Neural progenitor cell (in vitro differentiated cells): ENCODE results near the gene TEKTIP1. TPM values are rescaled to one million over a fixed set of nuclear protein-coding genes. Genes with fewer than 3 reads are reported as not detected.

Experiments used
- DNase-seq: peaks from one replicate; pipeline ENCODE4 v3.0.0-alpha.2; 2016; ENCODE audit warnings: low spot score
- H2AFZ ChIP-seq: fragments of 200-600 bp; sonication (generic); replicated peaks from 2 replicates; pipeline ENCODE4 v1.6.1; 2016; ENCODE audit warnings: antibody characterized with exemption
- H3F3A ChIP-seq: fragments of 200-600 bp; sonication (generic); 2 replicates; pipeline ENCODE4 v1.6.1; 2016; ENCODE audit warnings: antibody characterized with exemption, low read depth
- H3K27ac ChIP-seq: fragments of 200-600 bp; sonication (generic); 2 replicates; pipeline ENCODE4 v1.5.1; 2016; ENCODE audit warnings: mild to moderate bottlenecking
- H3K27me3 ChIP-seq: fragments of 200-600 bp; sonication (generic); 2 replicates; pipeline ENCODE4 v1.6.1; 2016; ENCODE audit warnings: mild to moderate bottlenecking, moderate library complexity
- H3K36me3 ChIP-seq: fragments of 200-600 bp; sonication (generic); 2 replicates; pipeline ENCODE4 v1.5.1; 2016
- H3K4me1 ChIP-seq: fragments of 200-600 bp; sonication (generic); 2 replicates; pipeline ENCODE4 v1.6.1; 2016; ENCODE audit warnings: mixed run types
- H3K4me2 ChIP-seq: fragments of 200-600 bp; sonication (generic); 2 replicates; pipeline ENCODE4 v1.6.1; 2016
- H3K4me3 ChIP-seq: fragments of 200-600 bp; sonication (generic); 2 replicates; pipeline ENCODE4 v1.5.1; 2016
- H3K79me2 ChIP-seq: fragments of 200-600 bp; sonication (generic); 2 replicates; pipeline ENCODE4 v1.6.1; 2016; ENCODE audit warnings: low read depth
- H3K9ac ChIP-seq: fragments of 200-600 bp; sonication (generic); 2 replicates; pipeline ENCODE4 v1.6.1; 2016
- H3K9me3 ChIP-seq: fragments of 200-600 bp; sonication (generic); 2 replicates; pipeline ENCODE4 v1.5.1; 2016; ENCODE audit warnings: low read depth
- H4K20me1 ChIP-seq: fragments of 200-600 bp; sonication (generic); 2 replicates; pipeline ENCODE4 v1.6.1; 2016; ENCODE audit warnings: low read depth
- H3K27ac Mint-ChIP-seq: 3 replicates; pipeline ENCODE4 v1.8.0; 2021; ENCODE audit warnings: mixed read lengths
- H3K27me3 Mint-ChIP-seq: 2 replicates; pipeline ENCODE4 v1.8.0; 2022; ENCODE audit warnings: low read depth, mild to moderate bottlenecking, inconsistent platforms, moderate library complexity, mixed read lengths; ENCODE audit not compliant: insufficient read depth
- H3K36me3 Mint-ChIP-seq: 3 replicates; pipeline ENCODE4 v1.8.0; 2021; ENCODE audit warnings: mixed read lengths
- H3K4me1 Mint-ChIP-seq: 3 replicates; pipeline ENCODE4 v1.8.0; 2021; ENCODE audit warnings: mixed read lengths
- H3K4me3 Mint-ChIP-seq: 3 replicates; pipeline ENCODE4 v1.8.0; 2021; ENCODE audit warnings: mild to moderate bottlenecking, moderate library complexity, mixed read lengths
- H3K9me3 Mint-ChIP-seq: 3 replicates; pipeline ENCODE4 v1.8.0; 2020; ENCODE audit warnings: mixed read lengths
- CTCF ChIP-seq: fragments of 200-600 bp; sonication (generic); IDR thresholded peaks from 2 replicates; pipeline ENCODE4 v1.5.1; 2017; ENCODE audit warnings: antibody characterized with exemption, mild to moderate bottlenecking
- EZH2 ChIP-seq: fragments of 200-600 bp; sonication (generic); IDR thresholded peaks from 2 replicates; pipeline ENCODE4 v1.6.1; 2017; ENCODE audit warnings: antibody characterized with exemption, mild to moderate bottlenecking, moderate library complexity
- EZH2phosphoT487 ChIP-seq: fragments of 200-600 bp; sonication (generic); IDR thresholded peaks from 2 replicates; pipeline ENCODE4 v1.6.1; 2017; ENCODE audit warnings: antibody characterized with exemption
- total RNA-seq: library from RNA; depleted of rRNA; stranded (reverse); fragments of >200 nt; gene quantifications from 2 replicates; pipeline ENCODE4 v1.2.3, GENCODE V29; 2015; ENCODE audit warnings: low replicate concordance

Gene TEKTIP1
- total RNA-seq, 1 donor from 2014 or later, result not detected

GRCh38 chr19:3530389-3530788 is 8.6 kb upstream of the TEKTIP1 start:
- Mint-ChIP-seq H3K27me3 (no peaks in the 10 kb centered on the region), H3K4me1 (no peaks in the 10 kb centered on the region), H3K36me3 (peaks cover 14% of the 10 kb centered on the region), H3K4me3 (no peak overlapping the region), H3K27ac (no peak overlapping the region), H3K9me3 (no peaks in the 10 kb centered on the region)
- Histone ChIP-seq H3K36me3 (no peaks in the 10 kb centered on the region), H2AFZ (no peak overlapping the region), H3K9me3 (no peaks in the 10 kb centered on the region), H3K27me3 (no peaks in the 10 kb centered on the region), H3K4me1 (no peaks in the 10 kb centered on the region), H3F3A (no peaks in the 10 kb centered on the region), H3K9ac (no peak overlapping the region), H4K20me1 (peaks cover 16% of the 10 kb centered on the region), H3K4me3 (no peak overlapping the region), H3K79me2 (no peaks in the 10 kb centered on the region), H3K27ac (no peak overlapping the region), H3K4me2 (no peak overlapping the region)
- no peak for TF ChIP-seq CTCF
- TF ChIP-seq EZH2phosphoT487, result no peak
- no peak for TF ChIP-seq EZH2
- no peak for DNase-seq

GRCh38 chr19:3531716-3532115 is 7.3 kb upstream of the TEKTIP1 start:
- Mint-ChIP-seq H3K27ac (no peak overlapping the region), H3K9me3 (no peaks in the 10 kb centered on the region), H3K36me3 (peaks cover 17% of the 10 kb centered on the region), H3K4me3 (no peak overlapping the region), H3K27me3 (peaks cover 4% of the 10 kb centered on the region), H3K4me1 (peaks cover 2% of the 10 kb centered on the region)
- no peaks in the 10 kb centered on the region for H3K27me3 ChIP-seq
- H3K36me3 ChIP-seq, result no peaks in the 10 kb centered on the region
- peaks cover 9% of the 10 kb centered on the region for H4K20me1 ChIP-seq
- H3K9ac ChIP-seq, result no peak overlapping the region
- no peaks in the 10 kb centered on the region for H3K9me3 ChIP-seq
- H3K79me2 ChIP-seq, result no peaks in the 10 kb centered on the region
- H3K4me3 ChIP-seq, result no peak overlapping the region
- H3K4me1 ChIP-seq, result no peaks in the 10 kb centered on the region
- no peak overlapping the region for H3K4me2 ChIP-seq
- TF ChIP-seq EZH2phosphoT487, result no peak
- no peak for TF ChIP-seq EZH2
- TF ChIP-seq CTCF, result no peak
- no peak overlapping the region for H2AFZ ChIP-seq
- H3K27ac ChIP-seq, result no peak overlapping the region
- H3F3A ChIP-seq, result no peaks in the 10 kb centered on the region
- no peak for DNase-seq

- no peak for TF ChIP-seq EZH2phosphoT487
- TF ChIP-seq CTCF, result no peak
- TF ChIP-seq EZH2, result no peak
- Histone ChIP-seq H3K4me2 (no peak overlapping the region), H3K4me1 (no peaks in the 10 kb centered on the region), H3K9me3 (no peaks in the 10 kb centered on the region), H3K27me3 (no peaks in the 10 kb centered on the region), H3K4me3 (no peak overlapping the region), H3K36me3 (no peaks in the 10 kb centered on the region), H3K79me2 (no peaks in the 10 kb centered on the region), H4K20me1 (peaks cover 7% of the 10 kb centered on the region), H2AFZ (no peak overlapping the region), H3F3A (no peaks in the 10 kb centered on the region), H3K27ac (no peak overlapping the region), H3K9ac (no peak overlapping the region)
- H3K9me3 Mint-ChIP-seq, result no peaks in the 10 kb centered on the region
- H3K36me3 Mint-ChIP-seq, result peaks cover 13% of the 10 kb centered on the region
- H3K4me3 Mint-ChIP-seq, result no peak overlapping the region
- H3K27ac Mint-ChIP-seq, result no peak overlapping the region
- H3K27me3 Mint-ChIP-seq, result peaks cover 4% of the 10 kb centered on the region
- H3K4me1 Mint-ChIP-seq, result peaks cover 2% of the 10 kb centered on the region
- DNase-seq, result no peak
Observed at GRCh38 chr19:3532154-3532786, 6.7 kb upstream of the TEKTIP1 start.
